Fibroblast of peridontal ligament (primary cell): ENCODE data around the gene CHST2.

ENCODE experiments used
- DNase-seq: peaks from one replicate; pipeline ENCODE4 v3.0.0-alpha.2; 2010; ENCODE audit errors: extremely low read depth

Gene CHST2

GRCh38 chr3:143099210-143099609, 20.4 kb upstream of the CHST2 start:
- no peak for DNase-seq

- peak; percentile 43 for DNase-seq
Measured at GRCh38 chr3:143099690-143100089, 19.9 kb upstream of the CHST2 start.

- DNase-seq: no peak
Measured at GRCh38 chr3:143100451-143100850, 19.1 kb upstream of the CHST2 start.

GRCh38 chr3:143101792-143102381, 17.7 kb upstream of the CHST2 start:
- DNase-seq: no peak

- DNase-seq: no peak
Measured at GRCh38 chr3:143103652-143104051, 15.9 kb upstream of the CHST2 start.

GRCh38 chr3:143105170-143105569, 14.4 kb upstream of the CHST2 start:
- DNase-seq: no peak

GRCh38 chr3:143109861-143110260, 9.7 kb upstream of the CHST2 start:
- no peak for DNase-seq

- no peak for DNase-seq
Measured at GRCh38 chr3:143110371-143110770, 9.2 kb upstream of the CHST2 start.

- DNase-seq: no peak
Measured at GRCh38 chr3:143118630-143119008, 952 bp upstream of the CHST2 start.

- DNase-seq: peak; percentile 16
Measured at GRCh38 chr3:143119974-143120715, 574 bp downstream of the CHST2 start.

- peak; percentile 29 for DNase-seq
Measured at GRCh38 chr3:143120716-143121240, 1.2 kb downstream of the CHST2 start.

- peak; percentile 64 for DNase-seq
Measured at GRCh38 chr3:143121241-143122088, 1.9 kb downstream of the CHST2 start.

GRCh38 chr3:143122089-143122430, 2.5 kb downstream of the CHST2 start:
- DNase-seq: no peak

GRCh38 chr3:143122608-143123352, 3.2 kb downstream of the CHST2 start:
- no peak for DNase-seq

GRCh38 chr3:143123353-143123984, 3.9 kb downstream of the CHST2 start:
- DNase-seq: no peak

GRCh38 chr3:143124601-143125520, 5.3 kb downstream of the CHST2 start:
- DNase-seq: no peak

GRCh38 chr3:143127801-143128200, 8.2 kb downstream of the CHST2 start:
- DNase-seq: no peak

- DNase-seq: no peak
Measured at GRCh38 chr3:143128227-143128955, 8.8 kb downstream of the CHST2 start.

GRCh38 chr3:143132246-143132980, 12.8 kb downstream of the CHST2 start:
- DNase-seq: no peak
